Measurements from ENCODE around the gene CRIM1.

- TF ChIP-seq PATZ1 (CRISPR knock-in tag; IDR thresholded peaks at IDR 0.05; ENCODE audit: borderline replicate concordance) = no peak
- no peak for TF ChIP-seq TSHZ2 (CRISPR knock-in tag; IDR thresholded peaks at IDR 0.05)
- no peak for TF ChIP-seq BACH2 (CRISPR knock-in tag; IDR thresholded peaks at IDR 0.05; ENCODE audit: borderline replicate concordance)
- TF ChIP-seq OSR1 (CRISPR knock-in tag; IDR thresholded peaks at IDR 0.05) = no peak
- TF ChIP-seq RARB (CRISPR knock-in tag; IDR thresholded peaks at IDR 0.05) = no peak
- no peak for TF ChIP-seq SNAI2 (CRISPR knock-in tag; IDR thresholded peaks at IDR 0.05)
- TF ChIP-seq ZFP30 (CRISPR knock-in tag; IDR thresholded peaks at IDR 0.05) = no peak
- TF ChIP-seq ESRRG (CRISPR knock-in tag; IDR thresholded peaks at IDR 0.05) = no peak
Observed at GRCh38 chr2:36441816-36442215, 86.2 kb downstream of the CRIM1 start.
